Endothelial cell of umbilical vein (primary cell): ENCODE measurements around the gene FOXC1. TPM values are rescaled to one million over a fixed set of nuclear protein-coding genes. Genes with fewer than 3 reads are reported as not detected.

Source experiments
- BruUV-seq: library from RNA; stranded (reverse); fragments of 400-500 nt; replicated peaks from 2 replicates; lab custom pipeline; 2021; lab: Mats Ljungman, UMichigan
- CTCF ChIA-PET: fragments of 300-600, 350-600 bp; sonication (Branson Sonifier 250); formaldehyde crosslinking; loops from one replicate; lab custom pipeline; 2021; ENCODE audit warnings: antibody characterized with exemption, inconsistent platforms; lab: Charles Lee
- POLR2A ChIA-PET: fragments of 300-600, 350-600 bp; sonication (Branson Sonifier 250); formaldehyde crosslinking; loops from one replicate; lab custom pipeline; 2021; ENCODE audit warnings: antibody characterized with exemption, inconsistent platforms; lab: Charles Lee
- DNase-seq: peaks from one replicate; pipeline ENCODE4 v3.0.0-alpha.2; 2011; ENCODE audit warnings: low read depth, low spot score
- FAIRE-seq: peaks from 2 replicates; lab custom pipeline; 2011; peaks lifted over from hg19 to GRCh38; lab: Jason Lieb, UNC
- H2AFZ ChIP-seq: 2 replicates; pipeline ENCODE4 v1.6.0; 2012; ENCODE audit warnings: low read depth, low read length, control low read depth, inconsistent platforms
- H3K27ac ChIP-seq: 2 replicates; pipeline ENCODE4 v1.5.1; 2011; ENCODE audit warnings: low read depth, mild to moderate bottlenecking, control low read depth, low read length, moderate library complexity; ENCODE audit not compliant: insufficient read depth
- H3K27me3 ChIP-seq, 2 experiments: 2 replicates each; pipeline versions ENCODE4 v1.6.0 to v1.6.1; 2011; ENCODE audit warnings: low read length in 2 of 2, mixed read lengths in 1 of 2; ENCODE audit not compliant: control insufficient read depth in 2 of 2, insufficient read depth in 2 of 2
- H3K36me3 ChIP-seq, 2 experiments: 2 replicates in 1 of 2; 3 replicates in 1 of 2; pipeline ENCODE4 v1.5.1; 2011; ENCODE audit warnings: low read length in 2 of 2, mild to moderate bottlenecking in 1 of 2, moderate library complexity in 1 of 2; ENCODE audit not compliant: control insufficient read depth in 2 of 2, insufficient read depth in 2 of 2; ENCODE audit errors: extremely low read depth in 1 of 2
- H3K4me1 ChIP-seq: 3 replicates; pipeline ENCODE4 v1.5.1; 2011; ENCODE audit warnings: mild to moderate bottlenecking, low read length; ENCODE audit not compliant: control insufficient read depth, insufficient read depth; ENCODE audit errors: extremely low read depth
- H3K4me2 ChIP-seq: 2 replicates; pipeline ENCODE4 v1.6.1; 2011; ENCODE audit warnings: low read length, control low read depth, mixed read lengths; ENCODE audit not compliant: insufficient read depth
- H3K4me3 ChIP-seq, 3 experiments: fragments of 200-600 bp in 1 of 3; sonication (generic), shearing (Covaris generic) in 1 of 3; replicated peaks in 1 of 3; 2 replicates each; pipeline ENCODE4 v1.5.1; 2011 to 2016; ENCODE audit warnings: control low read depth in 3 of 3, low read length in 3 of 3, mild to moderate bottlenecking in 2 of 3, inconsistent platforms in 1 of 3, low read depth in 1 of 3, moderate library complexity in 1 of 3; ENCODE audit not compliant: insufficient read depth in 1 of 3
- H3K79me2 ChIP-seq: 2 replicates; pipeline ENCODE4 v1.6.0; 2012; ENCODE audit warnings: low read length, inconsistent platforms; ENCODE audit not compliant: control insufficient read depth, insufficient read depth
- H3K9ac ChIP-seq: replicated peaks from 2 replicates; pipeline ENCODE3; 2011; ENCODE audit warnings: low read length, control low read depth; ENCODE audit not compliant: insufficient read depth; ENCODE audit errors: extremely low read depth
- H3K9me1 ChIP-seq: replicated peaks from 3 replicates; pipeline ENCODE4 v1.6.0; 2011; ENCODE audit warnings: mild to moderate bottlenecking, low read length; ENCODE audit not compliant: control insufficient read depth, insufficient read depth; ENCODE audit errors: extremely low read depth
- H3K9me3 ChIP-seq: replicated peaks from 2 replicates; pipeline ENCODE4 v1.5.1; 2012; ENCODE audit warnings: low read length, inconsistent platforms; ENCODE audit not compliant: control insufficient read depth, insufficient read depth
- H4K20me1 ChIP-seq: replicated peaks from 2 replicates; pipeline ENCODE3; 2011; ENCODE audit warnings: mild to moderate bottlenecking, low read length; ENCODE audit not compliant: control insufficient read depth, insufficient read depth; ENCODE audit errors: extremely low read depth
- EZH2 ChIP-seq: IDR thresholded peaks from 2 replicates; pipeline ENCODE4 v1.6.1; 2012; ENCODE audit warnings: borderline replicate concordance, low read depth, mild to moderate bottlenecking, moderate library complexity, low read length, inconsistent platforms; ENCODE audit not compliant: severe bottlenecking
- dilution Hi-C: fragments of 300-500 bp; cut with MboI; formaldehyde crosslinking; loops from one replicate; pipeline ENCODE4 v1.15.0; 2019; ENCODE audit warnings: low sequenced_read_pairs; ENCODE audit not compliant: extremely low pct_ligation_motif_present
- intact Hi-C: fragments of 100-400 bp; cut with micrococcal nuclease; formaldehyde crosslinking; loops from one replicate; pipeline ENCODE4 v1.10.0; 2022
- polyA plus RNA-seq, 4 experiments: library from polyadenylated mRNA; depleted of rRNA in 3 of 4; stranded (reverse) in 3 of 4; unstranded in 1 of 4; fragments of >200 nt; gene quantifications; 2 replicates each; pipeline versions ENCODE4 v1.2.1 to v1.2.3, GENCODE V29; 2011 to 2012; ENCODE audit warnings: missing spikeins in 1 of 4
- total RNA-seq: library from RNA; stranded (reverse); gene quantifications from 2 replicates; pipeline ENCODE4 v1.2.3, GENCODE V29; 2021
- TF ChIP-seq, protein P1 (sequence below), 2 donors: IDR thresholded peaks; 1 replicate in 1 of 2; 2 replicates in 1 of 2; pipeline ENCODE4 v1.5.1; 2011; ENCODE audit warnings: low read length in 2 of 2, mild to moderate bottlenecking in 2 of 2, moderate library complexity in 2 of 2, control low read depth in 1 of 2, inconsistent platforms in 1 of 2, low read depth in 1 of 2; ENCODE audit not compliant: insufficient read depth in 1 of 2; ENCODE audit errors: extremely low read depth in 1 of 2

Gene FOXC1
- total and polyA plus RNA-seq, 2 donors (not counting 3 experiments of a cell fraction or from before 2014, with no cell fraction given), result 6.4 to 16.4 TPM

DNA sequence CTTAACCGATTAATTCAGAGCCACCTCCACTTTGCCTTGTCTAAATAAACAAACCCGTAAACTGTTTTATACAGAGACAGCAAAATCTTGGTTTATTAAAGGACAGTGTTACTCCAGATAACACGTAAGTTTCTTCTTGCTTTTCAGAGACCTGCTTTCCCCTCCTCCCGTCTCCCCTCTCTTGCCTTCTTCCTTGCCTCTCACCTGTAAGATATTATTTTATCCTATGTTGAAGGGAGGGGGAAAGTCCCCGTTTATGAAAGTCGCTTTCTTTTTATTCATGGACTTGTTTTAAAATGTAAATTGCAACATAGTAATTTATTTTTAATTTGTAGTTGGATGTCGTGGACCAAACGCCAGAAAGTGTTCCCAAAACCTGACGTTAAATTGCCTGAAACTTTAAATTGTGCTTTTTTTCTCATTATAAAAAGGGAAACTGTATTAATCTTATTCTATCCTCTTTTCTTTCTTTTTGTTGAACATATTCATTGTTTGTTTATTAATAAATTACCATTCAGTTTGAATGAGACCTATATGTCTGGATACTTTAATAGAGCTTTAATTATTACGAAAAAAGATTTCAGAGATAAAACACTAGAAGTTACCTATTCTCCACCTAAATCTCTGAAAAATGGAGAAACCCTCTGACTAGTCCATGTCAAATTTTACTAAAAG is 2.7 kb downstream of the FOXC1 start:
- H2AFZ ChIP-seq, result no peak overlapping the region

More for the DNA sequence above, 2.7 kb downstream of the FOXC1 start:
- H3K9me3 ChIP-seq, result no peaks in the 10 kb centered on the region
- intact Hi-C loops, result loop anchor here (2.0 to 10.0 kb wide), 6 partner anchors 74 to 1452 kb away; partner anchors contain the start of genes RIPK1 and WRNIP1
- H4K20me1 ChIP-seq, result peaks cover 4% of the 10 kb centered on the region
- DNase-seq (peak; percentile 48), FAIRE-seq (no peak)
- H3K27ac ChIP-seq, result peak overlapping the region; percentile 81
- TF ChIP-seq EZH2, result no peak
- TF ChIP-seq, protein P1, sequence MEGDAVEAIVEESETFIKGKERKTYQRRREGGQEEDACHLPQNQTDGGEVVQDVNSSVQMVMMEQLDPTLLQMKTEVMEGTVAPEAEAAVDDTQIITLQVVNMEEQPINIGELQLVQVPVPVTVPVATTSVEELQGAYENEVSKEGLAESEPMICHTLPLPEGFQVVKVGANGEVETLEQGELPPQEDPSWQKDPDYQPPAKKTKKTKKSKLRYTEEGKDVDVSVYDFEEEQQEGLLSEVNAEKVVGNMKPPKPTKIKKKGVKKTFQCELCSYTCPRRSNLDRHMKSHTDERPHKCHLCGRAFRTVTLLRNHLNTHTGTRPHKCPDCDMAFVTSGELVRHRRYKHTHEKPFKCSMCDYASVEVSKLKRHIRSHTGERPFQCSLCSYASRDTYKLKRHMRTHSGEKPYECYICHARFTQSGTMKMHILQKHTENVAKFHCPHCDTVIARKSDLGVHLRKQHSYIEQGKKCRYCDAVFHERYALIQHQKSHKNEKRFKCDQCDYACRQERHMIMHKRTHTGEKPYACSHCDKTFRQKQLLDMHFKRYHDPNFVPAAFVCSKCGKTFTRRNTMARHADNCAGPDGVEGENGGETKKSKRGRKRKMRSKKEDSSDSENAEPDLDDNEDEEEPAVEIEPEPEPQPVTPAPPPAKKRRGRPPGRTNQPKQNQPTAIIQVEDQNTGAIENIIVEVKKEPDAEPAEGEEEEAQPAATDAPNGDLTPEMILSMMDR (IDR thresholded peaks at IDR 0.05; ENCODE audit: extremely low read depth in 1 of 2, insufficient read depth in 1 of 2, low read depth in 1 of 2, low read length in 2 of 2), result no peak
- peak overlapping the region; percentile 94 for H3K4me2 ChIP-seq
- dilution Hi-C loops, result loop anchor here (25.0 kb wide), 1 partner anchor 500 kb away; no protein-coding TSS in a partner anchor
- ChIA-PET POLR2A (interaction anchor here (0.7 to 1.2 kb wide), 2 partner anchors 173 to 492 kb away, joined by 3 to 5 read pairs; no protein-coding TSS in a partner anchor), CTCF (interaction anchor here (0.7 to 3.5 kb wide), 14 partner anchors 7 to 1022 kb away, joined by 3 to 49 read pairs (median 4); no protein-coding TSS in a partner anchor)
- no peaks in the 10 kb centered on the region for H3K9me1 ChIP-seq
- H3K27me3 ChIP-seq, result peaks cover 5 to 12% of the 10 kb centered on the region in 2 experiments
- H3K36me3 ChIP-seq, result no peaks in the 10 kb centered on the region
- H3K79me2 ChIP-seq, result peaks cover 62% of the 10 kb centered on the region
- H3K4me1 ChIP-seq, result peaks cover 22% of the 10 kb centered on the region
- H3K9ac ChIP-seq, result peak overlapping the region; percentile 89
- peak overlapping the region; percentile 81 to 89 (median 87) for H3K4me3 ChIP-seq
- TSS peak; percentile 41 for BruUV-seq
